Activated CD4-positive, CD25-positive, alpha-beta regulatory T cell treated with anti-CD3 and anti-CD28 coated beads, Interleukin-2, amount 50 U/mL, for 16 hours (primary cell): ENCODE data around the gene RFT1.

ENCODE experiments used
- DNase-seq: peaks from one replicate; pipeline ENCODE4 v3.0.0-alpha.2; 2020; ENCODE audit warnings: low read depth, low spot score

RFT1 gene

DNA sequence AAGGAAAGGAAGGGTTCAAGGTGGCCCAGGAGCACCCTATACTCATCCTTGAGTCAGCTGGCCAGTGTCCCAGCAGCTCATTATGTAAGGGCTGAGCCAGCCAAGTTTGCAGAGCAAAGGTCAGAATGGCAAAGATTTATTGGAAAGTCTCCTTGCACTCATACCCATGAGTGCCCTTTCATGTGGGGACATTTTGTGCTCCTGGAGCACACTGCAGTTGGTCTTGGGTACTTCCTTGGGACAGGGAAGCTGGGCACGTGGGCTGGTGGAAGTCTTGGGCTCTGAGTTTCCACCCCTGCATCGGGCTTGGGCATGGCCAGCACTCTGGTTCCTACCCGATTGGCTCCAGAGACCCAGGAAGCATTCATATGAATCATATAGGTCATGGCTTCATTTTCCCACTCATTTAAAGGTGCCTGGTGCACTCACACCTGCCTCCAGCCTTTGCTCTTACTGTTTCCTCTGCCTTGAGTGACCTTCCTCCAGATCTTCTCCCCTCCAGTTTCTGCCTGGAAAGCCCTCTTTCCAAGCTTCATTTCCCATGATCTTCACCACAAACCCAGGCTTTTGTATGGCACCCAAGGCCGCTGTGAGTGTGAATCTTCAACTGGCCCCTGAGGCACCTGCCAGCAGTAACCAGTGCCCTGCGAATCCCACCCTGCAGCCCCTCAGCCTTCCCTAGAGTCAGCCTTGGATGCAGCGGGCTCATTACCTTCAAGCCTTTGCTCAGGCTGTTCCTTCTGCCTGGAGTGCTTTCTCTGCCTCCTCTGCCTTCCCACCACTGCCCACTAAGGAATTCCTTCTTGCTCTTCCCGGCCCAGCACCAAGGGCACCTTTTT, 20.2 kb upstream of the RFT1 start:
- no peak for DNase-seq

DNA sequence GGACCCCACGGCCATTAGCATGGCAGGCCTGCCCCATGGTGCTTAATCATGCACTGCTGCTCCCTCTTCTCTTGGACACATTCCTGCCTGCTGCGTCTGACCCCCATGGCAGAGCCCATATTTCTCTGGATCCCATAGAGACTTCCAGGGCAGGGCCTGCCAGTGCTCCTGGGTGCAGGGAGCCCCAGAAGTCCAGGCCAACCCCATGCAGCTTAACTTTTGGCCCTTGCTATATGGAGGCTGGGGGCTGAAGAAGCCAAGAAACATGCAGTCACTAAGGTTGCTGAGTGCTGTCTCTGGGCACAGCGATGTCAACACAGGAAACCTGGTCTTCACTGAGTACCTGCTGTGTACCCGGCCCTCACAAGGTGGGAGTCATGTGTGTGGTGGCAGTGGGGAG, 19.5 kb upstream of the RFT1 start:
- no peak for DNase-seq

DNA sequence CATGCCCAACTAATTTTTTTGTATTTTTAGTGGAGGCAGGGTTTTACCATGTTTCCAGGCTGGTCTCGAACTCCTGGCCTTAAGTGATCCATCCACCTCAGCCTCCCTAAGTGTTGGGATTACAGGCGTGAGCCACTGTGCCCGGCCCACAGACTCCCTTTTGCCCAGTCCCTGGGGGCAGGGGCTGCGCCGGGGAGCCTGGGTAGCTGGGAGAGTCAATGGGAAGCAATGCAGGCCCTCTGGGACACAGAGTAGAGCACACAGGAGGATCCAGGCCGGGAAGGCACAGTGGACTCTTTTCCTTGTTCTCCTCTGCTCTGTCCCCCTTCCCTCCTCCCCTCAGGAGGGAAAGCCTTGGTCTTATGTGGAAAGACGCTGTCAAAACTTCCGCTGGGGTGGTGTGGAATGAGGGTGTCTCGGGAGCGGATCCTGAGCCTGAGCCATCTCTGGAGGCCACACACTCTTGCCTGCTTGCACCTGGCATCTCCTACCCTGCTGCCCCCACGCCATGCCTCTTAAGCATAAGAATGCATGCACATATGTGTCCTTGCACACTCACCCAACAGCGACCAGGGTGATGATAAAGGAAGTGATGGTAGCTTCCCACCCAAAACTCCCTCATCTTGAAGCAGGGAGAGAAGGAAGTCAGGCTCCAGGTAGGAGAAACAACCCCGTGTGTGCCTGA, 18.9 kb upstream of the RFT1 start:
- no peak for DNase-seq

DNA sequence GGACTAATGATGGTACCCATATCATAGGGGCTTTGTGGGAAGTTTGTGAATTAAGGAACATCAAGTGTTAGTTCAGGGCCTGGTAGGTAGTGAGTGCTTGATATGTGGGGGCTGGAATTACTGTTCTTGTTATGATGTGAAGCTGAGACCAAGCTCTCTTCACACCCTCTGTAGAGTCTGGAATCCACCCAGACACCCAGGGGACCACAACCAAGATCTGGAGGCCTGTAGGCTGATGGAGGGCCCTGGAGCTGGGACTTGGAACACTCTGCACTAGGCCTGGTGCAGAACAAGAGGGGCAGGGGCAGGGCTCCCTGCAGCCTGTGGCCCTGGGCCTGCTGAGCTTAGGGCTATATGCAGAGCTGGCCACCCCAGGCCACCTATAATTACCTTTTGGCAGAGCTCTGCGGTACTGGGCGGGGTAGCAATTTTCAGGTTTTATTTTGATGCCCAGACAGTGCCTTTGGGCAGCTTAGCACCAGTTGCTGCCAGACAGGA, 17.7 kb upstream of the RFT1 start:
- no peak for DNase-seq

DNA sequence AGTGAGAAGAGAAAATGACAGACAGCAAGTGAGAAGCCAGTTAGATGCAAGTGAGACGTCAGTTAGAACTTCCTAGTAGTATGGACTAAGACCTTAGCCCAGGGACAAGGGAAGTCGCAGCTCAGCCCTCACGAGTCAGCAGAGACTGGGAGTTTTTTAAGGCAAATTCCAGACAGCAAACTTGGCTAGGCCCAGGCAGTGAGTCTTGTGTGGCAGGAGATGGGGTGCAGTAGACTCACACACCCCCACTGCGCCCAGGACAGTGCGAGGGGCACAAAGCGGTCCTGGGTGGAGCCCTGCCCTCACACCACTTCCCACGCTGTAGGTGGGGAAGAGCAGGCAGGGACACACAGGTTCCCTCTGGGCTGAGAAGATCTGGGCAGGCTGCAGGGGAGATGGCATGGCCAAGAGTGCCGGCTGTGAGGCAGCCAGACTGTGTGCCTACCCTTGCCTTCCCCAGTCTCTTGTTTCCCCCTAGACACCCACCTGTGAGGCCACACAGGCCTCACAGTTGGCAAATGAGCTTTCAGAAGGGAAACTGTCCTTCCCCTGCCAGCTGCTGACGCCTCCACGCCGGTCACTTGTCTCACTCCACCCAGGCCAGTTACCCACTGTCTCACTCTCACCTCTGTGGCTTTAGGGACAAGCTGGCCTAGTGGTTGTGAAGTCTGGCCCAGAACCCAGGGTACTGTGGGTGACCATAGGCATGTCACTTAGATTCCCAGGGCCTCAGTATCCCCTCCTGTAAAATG, 17.1 kb upstream of the RFT1 start:
- no peak for DNase-seq

DNA sequence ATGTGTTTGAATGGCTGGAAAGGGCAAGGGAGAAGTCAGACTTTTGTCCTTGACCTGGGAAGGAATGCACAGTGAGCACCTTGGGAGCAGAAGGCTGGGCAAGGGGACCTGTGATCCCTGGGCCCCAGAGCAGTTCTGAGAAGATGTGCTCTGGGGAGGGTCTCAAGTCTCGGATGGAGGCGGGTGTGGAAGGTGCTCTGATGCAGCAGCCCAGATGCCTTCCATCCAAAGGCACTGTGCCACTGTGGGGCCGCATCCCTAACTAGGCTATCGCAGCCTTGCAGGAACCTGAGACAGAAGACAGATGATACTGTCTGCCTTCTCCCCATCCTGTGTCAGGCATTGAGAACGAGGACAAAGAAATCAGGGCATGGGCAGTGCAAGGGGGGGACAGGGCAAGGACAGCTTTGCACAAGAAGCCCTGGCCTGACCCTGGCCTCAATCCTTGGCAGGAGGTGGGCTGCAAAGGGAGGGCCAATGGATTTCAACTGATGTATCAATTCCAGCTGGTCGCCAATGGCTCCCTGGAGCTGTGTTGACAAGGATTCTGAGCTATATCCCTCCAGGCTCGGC, 16.2 kb upstream of the RFT1 start:
- no peak for DNase-seq

DNA sequence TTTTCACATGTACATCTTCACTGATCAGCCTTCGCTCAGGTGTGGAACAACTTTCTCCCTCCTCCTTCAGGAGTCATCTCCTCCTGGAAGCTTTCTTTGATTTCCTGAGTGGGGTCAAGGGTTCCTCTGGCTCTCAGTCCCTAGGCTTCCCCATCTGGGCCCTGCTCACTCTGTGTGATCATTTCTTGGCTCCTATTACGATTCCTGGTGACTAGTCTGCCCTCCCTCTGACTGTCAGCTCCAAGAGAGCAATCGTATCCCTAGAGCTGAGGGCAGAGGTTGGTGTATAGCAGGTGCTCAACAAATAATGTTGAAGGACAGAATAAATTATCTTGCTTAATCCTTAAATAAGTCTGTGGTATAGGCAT, 15.5 kb upstream of the RFT1 start:
- no peak for DNase-seq

DNA sequence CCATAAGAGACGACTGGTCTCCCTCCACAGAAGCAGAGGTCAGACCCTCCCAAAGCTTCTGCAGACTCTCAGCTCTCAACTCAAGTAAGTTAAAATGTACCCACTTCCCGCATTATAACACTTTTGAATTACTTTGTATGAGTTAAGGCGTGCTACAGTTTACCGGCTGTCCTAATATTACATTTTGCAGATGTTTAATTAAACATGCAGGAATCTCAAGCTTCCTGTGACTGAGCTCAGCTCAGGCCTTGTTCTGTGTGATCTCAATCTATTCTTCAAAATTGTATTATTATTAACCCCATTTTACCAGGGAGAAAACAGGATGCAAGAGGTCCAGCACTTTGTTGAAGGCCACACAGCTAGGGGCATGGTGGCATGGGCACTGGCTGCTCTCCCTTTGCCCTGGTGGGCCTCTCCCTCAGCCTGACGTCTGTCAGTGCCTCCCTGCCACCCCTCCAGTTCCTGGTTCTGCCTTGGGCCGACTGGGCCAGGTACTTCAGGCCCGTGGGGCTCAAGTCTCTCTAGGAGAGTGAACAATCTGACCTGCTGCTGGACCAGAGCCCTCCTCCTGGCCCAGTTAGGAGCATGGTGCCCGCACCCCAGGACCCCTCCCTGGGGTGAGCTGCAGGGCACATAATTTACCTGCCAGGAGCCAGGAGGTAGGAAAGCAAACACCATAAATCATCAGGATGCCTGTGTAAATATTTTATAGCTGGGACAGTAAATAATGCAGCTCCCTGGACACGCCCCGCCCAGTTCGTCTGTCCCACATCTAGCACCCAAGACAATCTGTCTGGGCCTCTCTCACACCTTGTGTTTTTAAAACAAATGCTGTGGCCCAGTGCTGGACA, 14.9 kb upstream of the RFT1 start:
- DNase-seq, result no peak

DNA sequence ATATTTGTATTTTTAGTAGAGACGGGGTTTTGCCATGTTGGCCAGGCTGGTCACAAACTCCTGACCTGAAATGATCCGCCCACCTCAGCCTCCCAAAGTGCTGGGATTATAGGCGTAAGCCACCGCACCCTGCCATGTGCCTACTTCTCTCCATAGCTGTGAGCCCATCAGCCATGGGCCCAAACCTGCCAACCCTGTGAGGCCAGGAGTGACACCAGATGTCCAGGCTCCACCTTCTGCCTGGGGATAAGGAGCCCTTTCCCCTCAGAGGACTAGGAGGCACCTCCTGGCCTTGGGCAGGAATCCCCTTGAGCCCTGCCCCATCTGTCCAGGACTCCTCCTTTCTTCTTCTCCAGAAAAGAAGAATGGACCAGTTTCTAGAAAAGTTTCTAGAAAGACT, 14.2 kb upstream of the RFT1 start:
- DNase-seq, result no peak

DNA sequence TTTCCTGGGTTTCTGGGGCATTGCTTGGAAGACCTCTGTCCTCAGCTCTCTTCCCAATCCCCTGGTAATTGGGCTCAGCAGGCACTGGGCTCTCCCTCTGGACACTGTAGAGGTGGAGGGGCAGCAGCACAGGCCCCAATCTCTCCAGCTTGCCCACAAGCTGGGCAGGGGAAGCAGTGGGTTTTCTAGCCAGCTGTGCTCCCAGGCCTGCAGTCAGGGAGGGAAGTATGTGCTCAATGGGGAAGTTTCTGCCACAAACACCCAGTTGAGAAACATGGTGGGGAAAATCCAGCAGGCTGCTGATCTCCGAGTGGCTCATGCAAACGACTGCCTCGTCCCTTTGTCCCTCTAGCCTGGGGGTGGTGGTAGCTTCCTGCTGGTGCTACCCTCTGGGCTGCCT, 12.8 kb upstream of the RFT1 start:
- DNase-seq, result no peak

DNA sequence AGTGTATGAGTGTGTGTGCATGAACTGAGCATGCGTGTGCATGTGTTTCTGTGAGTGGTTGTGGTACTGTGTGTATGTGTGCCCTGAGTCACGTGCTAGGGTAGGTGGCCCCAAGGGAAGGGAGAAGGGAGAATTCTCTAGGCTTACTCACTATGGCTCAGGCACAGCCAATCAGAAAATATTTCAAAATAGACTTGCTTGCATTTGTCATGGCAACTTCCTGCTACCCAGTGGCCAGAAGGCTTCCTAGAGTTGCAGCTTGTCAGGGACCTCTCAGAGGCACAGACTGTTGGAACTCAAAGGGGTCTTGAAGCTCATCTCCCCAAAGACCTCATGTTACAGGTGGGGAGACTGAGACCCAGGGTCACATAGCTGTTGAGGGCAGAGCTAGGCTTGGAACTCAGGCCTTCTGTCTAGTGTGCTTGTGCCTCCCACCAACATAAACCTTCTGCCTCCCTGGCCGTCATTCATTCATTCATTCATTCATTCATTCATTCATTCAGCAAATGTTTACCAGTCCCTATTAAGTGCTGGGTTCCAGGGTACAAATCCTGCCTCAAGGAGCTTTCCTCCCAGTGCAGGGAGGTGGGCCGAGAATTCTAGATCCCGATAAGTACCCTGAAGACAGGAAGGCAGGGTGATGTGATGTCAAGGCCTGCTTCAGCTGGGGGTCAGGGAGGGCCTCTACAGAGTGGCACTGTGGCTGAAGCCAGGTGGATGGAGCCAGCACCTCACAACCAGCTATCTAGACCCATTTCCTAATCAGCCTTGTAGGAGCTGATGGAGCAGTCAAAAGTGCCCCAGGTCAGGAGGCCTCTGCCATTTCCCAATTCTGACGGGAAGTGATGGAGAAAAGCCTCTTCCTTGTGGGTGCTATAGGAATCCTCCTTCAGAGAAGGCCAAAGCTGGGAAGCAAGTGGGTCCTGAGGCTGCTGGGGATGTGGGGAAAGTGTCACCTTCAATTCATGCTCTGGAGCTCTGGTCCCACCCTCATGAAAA, 10.9 kb upstream of the RFT1 start:
- no peak for DNase-seq

DNA sequence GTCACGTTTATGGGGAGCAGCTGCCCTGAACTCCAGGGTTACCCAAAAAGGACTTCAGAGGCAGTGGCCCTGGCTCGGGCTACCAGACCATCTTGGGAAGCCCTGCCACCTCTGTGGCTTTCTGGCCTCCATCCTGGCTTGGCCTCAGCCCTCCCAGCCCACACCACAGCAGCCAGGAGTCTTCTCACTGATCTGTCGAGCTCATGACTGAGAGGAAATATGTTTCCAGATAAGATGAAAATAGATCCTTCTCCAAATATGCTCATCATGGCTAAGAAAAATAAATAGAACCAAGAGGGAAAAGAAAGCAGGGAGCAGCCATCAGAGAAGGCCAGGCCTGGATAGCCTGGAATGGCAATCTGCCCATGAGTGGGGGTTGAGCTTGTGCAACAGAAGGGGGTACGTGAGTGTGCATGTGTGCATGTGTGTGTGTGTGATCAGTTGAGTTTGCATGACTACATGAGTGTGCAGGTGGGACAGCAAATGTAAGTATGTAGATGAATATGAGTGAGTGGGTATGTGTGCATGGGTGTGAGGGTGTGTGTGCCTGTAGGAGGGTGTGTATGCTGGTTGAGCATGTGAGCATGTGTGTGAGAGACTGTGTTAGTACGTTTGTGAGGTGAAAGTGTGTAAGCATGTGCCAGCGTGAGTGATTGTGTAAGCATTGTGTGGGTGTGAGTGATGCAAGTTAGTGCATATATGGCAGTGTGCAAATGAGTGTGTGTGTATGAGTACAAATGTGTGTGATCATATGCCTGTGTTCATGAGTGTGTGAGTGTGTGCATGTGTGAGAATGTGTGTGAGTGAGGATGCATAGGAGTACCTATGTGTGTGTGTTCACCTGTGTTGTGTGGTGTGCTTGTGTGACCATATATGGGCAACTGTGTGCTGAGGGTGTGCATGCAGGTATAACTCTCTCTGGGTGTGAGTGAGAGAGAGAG, 9.9 kb upstream of the RFT1 start:
- no peak for DNase-seq

DNA sequence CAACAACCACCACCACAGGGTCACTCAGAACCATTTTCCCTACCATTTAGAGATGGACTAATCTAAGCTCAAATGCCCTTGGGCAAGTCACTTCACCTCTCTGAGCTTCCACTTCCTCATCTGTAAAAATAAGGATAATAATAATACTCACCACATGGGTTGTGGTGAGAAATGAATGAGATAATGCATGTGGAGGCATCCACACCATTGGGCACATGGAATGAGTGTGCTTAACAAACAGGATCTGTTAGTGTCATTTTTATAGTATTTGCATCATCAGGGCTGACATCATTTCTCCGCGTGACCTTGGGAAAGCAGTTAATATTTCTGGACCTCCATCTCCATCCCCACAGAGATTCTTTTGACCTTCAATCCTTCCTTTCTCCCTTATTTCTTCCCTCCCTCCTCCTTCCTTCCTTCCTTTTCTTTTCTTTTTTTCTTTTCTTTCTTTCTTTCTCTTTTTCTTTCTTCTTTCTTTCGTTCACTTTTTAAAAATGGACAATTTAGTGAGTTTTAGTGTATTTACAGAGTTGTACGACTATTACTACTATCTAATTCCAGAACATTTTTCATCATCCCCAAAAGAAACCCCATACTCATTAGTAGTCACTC, 7.7 kb upstream of the RFT1 start:
- no peak for DNase-seq

DNA sequence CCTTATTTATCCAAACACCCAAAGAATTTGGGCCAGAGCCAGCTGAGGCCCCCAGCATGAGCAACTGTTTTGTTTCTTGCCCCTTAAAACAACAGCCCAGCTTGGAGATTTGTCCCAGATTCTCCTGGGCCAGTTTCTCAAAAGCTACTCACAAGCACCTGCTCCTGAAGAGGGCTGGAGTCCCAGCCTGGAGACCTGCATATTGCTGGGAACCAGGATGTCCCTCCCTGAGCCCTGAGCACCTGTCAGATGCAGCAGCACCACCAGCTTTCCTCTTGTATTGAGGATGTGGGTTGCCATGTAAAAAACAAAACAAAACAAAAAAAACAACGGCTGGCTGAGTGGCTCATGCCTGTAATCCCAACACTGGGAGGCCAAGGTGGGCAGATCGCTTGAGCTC, 7.0 kb upstream of the RFT1 start:
- DNase-seq, result no peak

DNA sequence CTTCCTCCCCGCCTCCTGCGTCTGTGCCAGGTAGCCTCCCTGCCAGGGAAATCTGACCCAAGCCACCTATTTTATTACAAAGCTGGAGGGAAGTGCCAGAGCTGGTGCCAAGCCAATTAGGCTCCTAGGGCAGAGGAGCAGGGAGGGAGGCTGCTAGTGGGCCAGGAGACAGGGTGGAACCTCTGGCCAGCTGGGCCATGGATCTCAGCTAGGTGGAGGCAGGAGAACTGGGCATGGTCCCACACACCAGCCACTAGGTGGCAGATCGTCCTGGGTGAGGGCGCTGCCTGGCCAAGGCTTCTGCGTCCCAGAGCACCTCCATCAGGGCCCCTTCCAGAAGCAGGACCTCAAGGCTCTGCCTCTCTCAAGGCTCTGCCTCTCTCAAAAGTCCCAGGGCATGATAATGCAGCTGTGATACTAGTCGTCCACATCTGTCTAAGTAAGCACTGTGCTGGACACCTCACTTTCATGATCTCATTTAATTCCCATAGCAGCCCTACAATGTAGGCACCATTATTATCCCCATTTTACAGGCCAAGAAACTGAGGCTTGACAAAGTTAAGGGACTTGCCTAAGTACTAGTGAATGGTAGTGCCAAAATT, 4.5 kb upstream of the RFT1 start:
- peak; percentile 25 for DNase-seq

DNA sequence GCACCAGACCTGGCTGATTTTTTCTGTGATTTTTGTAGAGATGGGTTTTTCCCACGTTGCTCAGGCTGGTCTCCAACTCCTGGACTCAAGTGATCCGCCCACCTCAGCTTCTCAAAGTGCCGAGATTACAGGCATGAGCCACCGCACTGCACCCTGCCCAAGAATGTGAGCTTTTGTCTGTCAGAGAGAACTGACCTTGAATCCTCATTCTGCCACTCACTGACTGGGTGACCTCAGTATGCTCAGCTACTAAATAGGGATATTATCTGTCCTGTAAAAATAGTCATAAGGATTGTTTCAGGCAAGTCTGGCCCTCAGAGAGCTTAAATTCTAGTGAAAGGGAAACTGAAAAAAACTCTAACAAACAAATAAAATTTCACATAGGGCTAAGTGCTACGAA, 2.1 kb upstream of the RFT1 start:
- DNase-seq, result no peak

DNA sequence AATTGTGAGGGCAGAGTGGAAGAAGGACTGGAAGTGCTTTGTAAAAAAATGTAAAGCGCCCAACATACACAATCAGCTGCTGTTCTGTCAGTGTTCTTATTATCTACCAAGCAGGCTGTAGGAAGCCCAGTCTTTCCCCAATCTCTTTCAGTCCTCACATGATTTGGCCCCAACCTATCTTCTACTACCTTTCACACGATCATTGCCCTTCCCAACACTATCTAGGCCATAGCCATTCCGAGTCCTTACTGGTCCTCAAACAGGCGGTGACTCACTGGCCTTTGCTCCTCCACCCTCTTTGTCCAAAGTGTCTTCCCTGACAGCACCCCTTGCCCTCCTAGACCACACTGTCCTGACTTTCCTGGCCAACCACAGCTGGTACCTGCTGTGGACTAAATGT, 861 bp upstream of the RFT1 start:
- DNase-seq, result no peak

DNA sequence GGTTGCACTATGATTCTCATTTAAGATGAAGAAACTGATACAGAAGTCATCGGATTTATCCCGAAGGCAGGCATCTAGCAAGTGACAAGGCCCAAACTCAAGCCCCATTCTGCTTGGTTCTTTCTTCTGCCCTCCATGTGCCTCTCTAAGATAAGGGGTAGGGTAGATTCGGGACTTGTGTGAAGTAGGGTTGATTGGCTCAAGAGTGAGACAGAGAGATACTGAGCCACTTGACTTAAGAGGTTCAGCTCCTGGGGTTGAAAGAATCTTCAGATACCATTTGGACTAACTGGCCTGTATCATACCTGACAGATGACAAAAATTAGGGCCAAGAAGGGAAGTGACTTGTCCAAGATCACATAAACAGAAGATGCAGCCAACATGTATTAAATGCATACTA, 891 bp downstream of the RFT1 start:
- no peak for DNase-seq
